Measurements from ENCODE around the gene DOCK9. TPM values are rescaled to one million over a fixed set of nuclear protein-coding genes. Genes with fewer than 3 reads are reported as not detected.

DOCK9 gene
- total RNA-seq, 2 donors from 2014 or later, result 58.6 to 102 TPM

- Histone ChIP-seq H3K27me3 (replicated peaks; ENCODE audit: insufficient read depth) (no peaks in the 10 kb centered on the region), H3K4me3 (no peak overlapping the region), H3K9me3 (no peaks in the 10 kb centered on the region), H3K27ac (no peak overlapping the region), H3K36me3 (peaks cover 5% of the 10 kb centered on the region), H3K4me1 (ENCODE audit: control insufficient read depth in 1 of 2, low read depth in 2 of 2) (peaks cover 7 to 10% of the 10 kb centered on the region in 2 donors)
- ATAC-seq (ENCODE audit: insufficient number of reproducible peaks, low FRiP score, low read depth) (no peak), DNase-seq (ENCODE audit: low spot score) (no peak)
- TF ChIP-seq CTCF (IDR thresholded peaks at IDR 0.05), result no peak
Measured at GRCh38 chr13:98875146-98875729, 102.6 kb downstream of the DOCK9 start.

GRCh38 chr13:98874029-98874397, 103.9 kb downstream of the DOCK9 start:
- Histone ChIP-seq H3K27ac (no peak overlapping the region), H3K36me3 (peaks cover 5% of the 10 kb centered on the region), H3K9me3 (no peaks in the 10 kb centered on the region), H3K27me3 (replicated peaks; ENCODE audit: insufficient read depth) (no peaks in the 10 kb centered on the region), H3K4me1 (ENCODE audit: control insufficient read depth in 1 of 2, low read depth in 2 of 2) (peaks cover 6 to 8% of the 10 kb centered on the region in 2 donors), H3K4me3 (no peak overlapping the region)
- no peak for TF ChIP-seq CTCF (IDR thresholded peaks at IDR 0.05)
- no peak for ATAC-seq (ENCODE audit: insufficient number of reproducible peaks, low FRiP score, low read depth)
- no peak for DNase-seq (ENCODE audit: low spot score)

GRCh38 chr13:98873377-98874028, 104.4 kb downstream of the DOCK9 start:
- peaks cover 5% of the 10 kb centered on the region for H3K36me3 ChIP-seq
- ATAC-seq (ENCODE audit: insufficient number of reproducible peaks, low FRiP score, low read depth) (no peak), DNase-seq (ENCODE audit: low spot score) (no peak)
- H3K4me1 ChIP-seq (ENCODE audit: control insufficient read depth in 1 of 2, low read depth in 2 of 2), result peaks cover under 1 to 3% of the 10 kb centered on the region in 2 donors
- no peak for TF ChIP-seq CTCF (IDR thresholded peaks at IDR 0.05)
- H3K27ac ChIP-seq, result no peak overlapping the region
- H3K4me3 ChIP-seq, result no peak overlapping the region
- H3K27me3 ChIP-seq (replicated peaks; ENCODE audit: insufficient read depth), result no peaks in the 10 kb centered on the region
- H3K9me3 ChIP-seq, result no peaks in the 10 kb centered on the region

- ATAC-seq (ENCODE audit: insufficient number of reproducible peaks, low FRiP score, low read depth), result no peak
- Histone ChIP-seq H3K4me3 (no peak overlapping the region), H3K36me3 (peaks cover 5% of the 10 kb centered on the region), H3K9me3 (no peaks in the 10 kb centered on the region), H3K27me3 (replicated peaks; ENCODE audit: insufficient read depth) (no peaks in the 10 kb centered on the region), H3K4me1 (ENCODE audit: control insufficient read depth in 1 of 2, low read depth in 2 of 2) (no peaks in the 10 kb centered on the region), H3K27ac (no peak overlapping the region)
- TF ChIP-seq CTCF (IDR thresholded peaks at IDR 0.05), result no peak
- DNase-seq (ENCODE audit: low spot score), result no peak
Measured at GRCh38 chr13:98871727-98872126, 106.1 kb downstream of the DOCK9 start.

- Histone ChIP-seq H3K27me3 (replicated peaks; ENCODE audit: insufficient read depth) (no peaks in the 10 kb centered on the region), H3K4me3 (no peak overlapping the region), H3K36me3 (peaks cover 12% of the 10 kb centered on the region), H3K9me3 (no peaks in the 10 kb centered on the region), H3K27ac (no peak overlapping the region), H3K4me1 (ENCODE audit: control insufficient read depth in 1 of 2, low read depth in 2 of 2) (no peaks in the 10 kb centered on the region)
- TF ChIP-seq CTCF (IDR thresholded peaks at IDR 0.05), result no peak
- DNase-seq (ENCODE audit: low spot score) (no peak), ATAC-seq (ENCODE audit: insufficient number of reproducible peaks, low FRiP score, low read depth) (no peak)
Measured at GRCh38 chr13:98869408-98870090, 108.3 kb downstream of the DOCK9 start.
